ENCODE measurements around the gene PPP6R2. TPM values are rescaled to one million over a fixed set of nuclear protein-coding genes. Genes with fewer than 3 reads are reported as not detected.

PPP6R2 gene
- total and polyA plus RNA-seq, 2 of the 4 experiments (the other 2 are of a cell fraction) = 49.2 to 51.6 TPM

DNA sequence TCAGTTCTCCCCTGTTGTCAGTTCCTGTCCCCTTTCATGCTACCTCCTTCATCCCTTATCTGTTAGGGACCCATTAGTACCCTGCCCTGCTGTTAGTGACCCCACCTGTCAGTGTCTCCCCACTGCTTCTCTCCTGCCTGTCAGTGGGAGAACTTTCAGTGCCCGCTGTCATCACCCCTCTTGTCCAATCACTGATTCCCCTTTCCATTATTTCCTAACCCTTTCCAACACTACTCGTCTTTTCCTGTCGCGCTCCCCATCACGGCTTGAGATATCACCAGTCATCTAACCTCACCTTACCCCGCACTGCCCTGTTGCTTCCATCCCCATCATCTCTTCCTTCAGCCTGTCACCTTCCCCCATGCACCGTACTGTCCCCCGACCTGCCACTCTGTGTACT, 4.0 kb downstream of the PPP6R2 start:
- dilution Hi-C loops (cut with HindIII; ENCODE audit: low sequenced_read_pairs, unreplicated experiment) (no loop called here), intact Hi-C loops (cut with micrococcal nuclease) (no loop called here), in situ Hi-C loops (cut with MboI; ENCODE audit: low sequenced_read_pairs) (no loop called here)
- Histone ChIP-seq H2BK20ac (ENCODE audit: low read depth, low read length) (no peak overlapping the region), H4K91ac (ENCODE audit: insufficient read depth, low read depth, low read length) (no peak overlapping the region), H3K27me3 (ENCODE audit: control insufficient read depth, insufficient read depth, low read length) (no peaks in the 10 kb centered on the region), H2BK5ac (ENCODE audit: low read depth, low read length, poor library complexity, severe bottlenecking) (no peak overlapping the region), H3K9me3 (ENCODE audit: control insufficient read depth, insufficient read depth, low read length) (no peaks in the 10 kb centered on the region), H3K4ac (ENCODE audit: low read depth, low read length) (no peak overlapping the region), H3K9ac (ENCODE audit: low read depth, low read length) (no peak overlapping the region), H2AK9ac (replicated peaks; ENCODE audit: low read depth, low read length, poor library complexity) (peak overlapping the region; percentile 61), H4K5ac (ENCODE audit: low read depth, low read length) (no peak overlapping the region), H3K27ac (ENCODE audit: insufficient read depth, low read length) (no peak overlapping the region), H3K79me1 (ENCODE audit: low read depth in 1 of 2, low read length in 2 of 2) (peaks cover 12 to 40% of the 10 kb centered on the region in 2 experiments), H4K20me1 (ENCODE audit: insufficient read depth, low read length) (peaks cover 35% of the 10 kb centered on the region), H3K14ac (replicated peaks; ENCODE audit: low read depth, low read length) (no peak overlapping the region), H3K9me1 (ENCODE audit: insufficient read depth, low read length) (peaks cover 16% of the 10 kb centered on the region), H2BK15ac (ENCODE audit: low read depth, low read length) (no peak overlapping the region), H3K4me1 (ENCODE audit: control insufficient read depth, insufficient read depth, low read length) (peaks cover 3% of the 10 kb centered on the region; the same call in 1 of the 2 replicates), H4K8ac (ENCODE audit: low read depth in 2 of 2, low read length in 2 of 2) (no peak overlapping the region), H2BK120ac (ENCODE audit: low read depth, low read length) (no peak overlapping the region), H3K23ac (ENCODE audit: low read depth, low read length) (no peak overlapping the region; the same call in 1 of the 2 replicates), H2AK5ac (ENCODE audit: low read depth, low read length) (no peak overlapping the region; the same call in 1 of the 2 replicates), H2AFZ (replicated peaks; ENCODE audit: low read length, poor library complexity) (no peak overlapping the region), H3K4me3 (ENCODE audit: insufficient read depth, low read depth, low read length) (no peak overlapping the region), H3K56ac (ENCODE audit: extremely low read depth, insufficient read depth, low read length) (no peak overlapping the region), H3K36me3 (ENCODE audit: control insufficient read depth, insufficient read depth, low read length) (peaks cover 11% of the 10 kb centered on the region), H3K4me2 (ENCODE audit: low read depth, low read length) (peak overlapping the region; percentile 11; the same call in 1 of the 2 replicates), H3K18ac (ENCODE audit: low read depth, low read length) (no peak overlapping the region)
- no TSS peak for BruUV-seq (replicated peaks)
- TF ChIP-seq BHLHE40 (IDR thresholded peaks at IDR 0.05; ENCODE audit: low read depth, low read length) (no peak), MAFK (IDR thresholded peaks at IDR 0.05; ENCODE audit: low read depth, low read length) (no peak), POLR2A (IDR thresholded peaks at IDR 0.05; ENCODE audit: low read depth, low read length) (no peak), CHD1 (IDR thresholded peaks at IDR 0.05; ENCODE audit: low read depth, low read length) (no peak), RFX5 (IDR thresholded peaks at IDR 0.05; ENCODE audit: low read depth, low read length) (no peak), RAD21 (IDR thresholded peaks at IDR 0.05; ENCODE audit: low read length) (no peak), RCOR1 (IDR thresholded peaks at IDR 0.05; ENCODE audit: insufficient replicate concordance, low read length) (no peak), FOS (IDR thresholded peaks at IDR 0.05; ENCODE audit: low read depth, low read length) (no peak), MAZ (IDR thresholded peaks at IDR 0.05; ENCODE audit: borderline replicate concordance, low read depth, low read length) (no peak), SMC3 (IDR thresholded peaks at IDR 0.05; ENCODE audit: low read depth, low read length) (no peak), CEBPB (IDR thresholded peaks at IDR 0.05; ENCODE audit: low read depth, low read length) (no peak), CTCF (conservative IDR thresholded peaks at IDR 0.05; ENCODE audit: low read depth, low read length) (no peak), MXI1 (IDR thresholded peaks at IDR 0.05; ENCODE audit: borderline replicate concordance, low read depth, low read length) (no peak)
- TF ChIP-seq, protein P1, sequence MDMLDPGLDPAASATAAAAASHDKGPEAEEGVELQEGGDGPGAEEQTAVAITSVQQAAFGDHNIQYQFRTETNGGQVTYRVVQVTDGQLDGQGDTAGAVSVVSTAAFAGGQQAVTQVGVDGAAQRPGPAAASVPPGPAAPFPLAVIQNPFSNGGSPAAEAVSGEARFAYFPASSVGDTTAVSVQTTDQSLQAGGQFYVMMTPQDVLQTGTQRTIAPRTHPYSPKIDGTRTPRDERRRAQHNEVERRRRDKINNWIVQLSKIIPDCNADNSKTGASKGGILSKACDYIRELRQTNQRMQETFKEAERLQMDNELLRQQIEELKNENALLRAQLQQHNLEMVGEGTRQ (IDR thresholded peaks at IDR 0.05; ENCODE audit: low read depth, low read length) = no peak
- TF ChIP-seq, protein P2, sequence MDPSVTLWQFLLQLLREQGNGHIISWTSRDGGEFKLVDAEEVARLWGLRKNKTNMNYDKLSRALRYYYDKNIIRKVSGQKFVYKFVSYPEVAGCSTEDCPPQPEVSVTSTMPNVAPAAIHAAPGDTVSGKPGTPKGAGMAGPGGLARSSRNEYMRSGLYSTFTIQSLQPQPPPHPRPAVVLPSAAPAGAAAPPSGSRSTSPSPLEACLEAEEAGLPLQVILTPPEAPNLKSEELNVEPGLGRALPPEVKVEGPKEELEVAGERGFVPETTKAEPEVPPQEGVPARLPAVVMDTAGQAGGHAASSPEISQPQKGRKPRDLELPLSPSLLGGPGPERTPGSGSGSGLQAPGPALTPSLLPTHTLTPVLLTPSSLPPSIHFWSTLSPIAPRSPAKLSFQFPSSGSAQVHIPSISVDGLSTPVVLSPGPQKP (IDR thresholded peaks at IDR 0.05; ENCODE audit: borderline replicate concordance, low read depth, low read length) = no peak
- ATAC-seq (ENCODE audit: low read depth) (no peak), DNase-seq (no peak)
- WGBS, 2 experiments (ENCODE audit: extremely low coverage in 2 of 2, insufficient read length in 1 of 2) = 86 to 100% methylated on average over 1 to 8 of the region's 8 CpGs
- CTCF ChIA-PET = no interaction called here
- POLR2A ChIA-PET (ENCODE audit: unreplicated experiment) = no interaction called here
